Sigmoid colon (tissue), 7 donors: ENCODE results near the gene GALNT10. TPM values are rescaled to one million over a fixed set of nuclear protein-coding genes. Genes with fewer than 3 reads are reported as not detected.

Experiments
- DNase-seq: peaks from one replicate; pipeline ENCODE4 v3.0.0-alpha.2; 2019
- H3K27ac ChIP-seq, 4 donors: fragments of 200-600 bp; sonication (generic); one replicate each; pipeline ENCODE4 v1.5.1; 2016 to 2019; ENCODE audit warnings: mild to moderate bottlenecking in 1 of 4
- H3K27me3 ChIP-seq, 3 donors: fragments of 200-600 bp; sonication (generic); one replicate each; pipeline ENCODE4 v1.5.1; 2019; ENCODE audit warnings: mild to moderate bottlenecking in 1 of 3
- H3K36me3 ChIP-seq, 4 donors: fragments of 200-600 bp; sonication (generic); one replicate each; pipeline ENCODE4 v1.5.1; 2016 to 2019
- H3K4me1 ChIP-seq, 4 donors: fragments of 200-600 bp; sonication (generic); one replicate each; pipeline ENCODE4 v1.5.1; 2017 to 2019
- H3K4me3 ChIP-seq, 4 donors: fragments of 200-600 bp; sonication (generic); one replicate each; pipeline ENCODE4 v1.5.1; 2017 to 2019; ENCODE audit warnings: mild to moderate bottlenecking in 2 of 4, moderate library complexity in 1 of 4
- H3K9me3 ChIP-seq, 4 donors: fragments of 200-600 bp in 3 of 4; sonication (generic) in 3 of 4; one replicate each; pipeline versions ENCODE4 v1.5.1 to v1.6.1; 2013 to 2019
- EP300 ChIP-seq, 4 donors: sonication (generic); formaldehyde crosslinking; IDR thresholded peaks; one replicate each; pipeline ENCODE4 v1.6.1; 2017; ENCODE audit warnings: antibody characterized with exemption in 4 of 4
- POLR2A ChIP-seq, 2 donors: fragments of 450-650 bp; IDR thresholded peaks; one replicate each; pipeline ENCODE4 v1.6.1; 2016; ENCODE audit warnings: antibody characterized with exemption in 2 of 2, mild to moderate bottlenecking in 2 of 2, moderate library complexity in 2 of 2
- POLR2AphosphoS5 ChIP-seq, 4 donors: sonication (generic); formaldehyde crosslinking; IDR thresholded peaks; one replicate each; pipeline ENCODE4 v1.6.1; 2017; ENCODE audit warnings: antibody characterized with exemption in 4 of 4
- whole genome bisulfite sequencing, 2 donors: extraction: QIAGEN DNeasy Blood & Tissue Kit; methylation state at CpG; one replicate each; pipeline ENCODE4 v1.1.7; 2013; 5-methylcytosine and 5-hydroxymethylcytosine counted together
- intact Hi-C: fragments of 100-400 bp; cut with DNase I; formaldehyde crosslinking; loops from one replicate; pipeline ENCODE4 v1.15.1; 2023
- polyA plus RNA-seq, 3 donors: library from polyadenylated mRNA; stranded (reverse); fragments of 200-250 nt; gene quantifications; one replicate each; pipeline ENCODE4 v1.2.3, GENCODE V29; 2013
- total RNA-seq, 4 donors: library from RNA; depleted of rRNA; stranded (reverse); fragments of >200 nt; gene quantifications; one replicate each; pipeline ENCODE4 v1.1.0, GENCODE V29; 2016
- TF ChIP-seq, protein P1 (sequence below), 4 experiments: fragments of 450-650 bp in 3 of 4; fragments of 200-600 bp in 1 of 4; IDR thresholded peaks; one replicate each; pipeline ENCODE4 v1.5.1; 2016 to 2019; ENCODE audit warnings: antibody characterized with exemption in 4 of 4, mild to moderate bottlenecking in 3 of 4, moderate library complexity in 2 of 4
- donor health status: healthy with polysubstance abuse.
- donor health status: Bipolar disorder and iron deficiency.
- donor health status: healthy.

Gene GALNT10
- total RNA-seq (10 to 100 TPM; 24.3 to 41.7 (median 37.2) TPM), polyA plus RNA-seq (10 to 100 TPM in 1 of 3 donors, 1 to 10 TPM in 2; 6.0 to 21.2 (median 7.2) TPM)

- Histone ChIP-seq H3K4me3 (peak within 1 kb of the TSS; percentile 71 to 96 (median 82)), H3K36me3 (peaks cover 0 to 7% (median 0%) of the 10 kb centered on the region in 4 donors), H3K27ac (peak within 1 kb of the TSS; percentile 76 to 89 (median 83)), H3K27me3 (no peaks in the 10 kb centered on the region), H3K4me1 (peaks cover 0 to 53% (median 42%) of the 10 kb centered on the region in 4 donors), H3K9me3 (no peaks in the 10 kb centered on the region)
- intact Hi-C loops, result loop anchor here (1.0 kb wide), 1 partner anchor 214 kb away; no protein-coding TSS in a partner anchor
- TF ChIP-seq, protein P1, sequence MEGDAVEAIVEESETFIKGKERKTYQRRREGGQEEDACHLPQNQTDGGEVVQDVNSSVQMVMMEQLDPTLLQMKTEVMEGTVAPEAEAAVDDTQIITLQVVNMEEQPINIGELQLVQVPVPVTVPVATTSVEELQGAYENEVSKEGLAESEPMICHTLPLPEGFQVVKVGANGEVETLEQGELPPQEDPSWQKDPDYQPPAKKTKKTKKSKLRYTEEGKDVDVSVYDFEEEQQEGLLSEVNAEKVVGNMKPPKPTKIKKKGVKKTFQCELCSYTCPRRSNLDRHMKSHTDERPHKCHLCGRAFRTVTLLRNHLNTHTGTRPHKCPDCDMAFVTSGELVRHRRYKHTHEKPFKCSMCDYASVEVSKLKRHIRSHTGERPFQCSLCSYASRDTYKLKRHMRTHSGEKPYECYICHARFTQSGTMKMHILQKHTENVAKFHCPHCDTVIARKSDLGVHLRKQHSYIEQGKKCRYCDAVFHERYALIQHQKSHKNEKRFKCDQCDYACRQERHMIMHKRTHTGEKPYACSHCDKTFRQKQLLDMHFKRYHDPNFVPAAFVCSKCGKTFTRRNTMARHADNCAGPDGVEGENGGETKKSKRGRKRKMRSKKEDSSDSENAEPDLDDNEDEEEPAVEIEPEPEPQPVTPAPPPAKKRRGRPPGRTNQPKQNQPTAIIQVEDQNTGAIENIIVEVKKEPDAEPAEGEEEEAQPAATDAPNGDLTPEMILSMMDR (IDR thresholded peaks at IDR 0.05), result no peak
- TF ChIP-seq POLR2AphosphoS5 (IDR thresholded peaks at IDR 0.05) (peak in 2 of 4 donors; percentile 60 to 71), EP300 (IDR thresholded peaks at IDR 0.05) (no peak), POLR2A (IDR thresholded peaks at IDR 0.05) (no peak)
- WGBS, 2 donors, result 1 to 2% methylated on average over 84 of the region's 84 CpGs
- DNase-seq, result peak; percentile 77
Observed at GRCh38 chr5:154190595-154191304, at the start of gene GALNT10. GALNT10 (plus strand) TSS chr5:154190733; CDS start chr5:154190867, 134 bp downstream.

GRCh38 chr5:154141745-154142221 lies 48.8 kb upstream of the GALNT10 start:
- H3K27ac ChIP-seq, result no peak overlapping the region
- no peak overlapping the region for H3K4me3 ChIP-seq
- no peaks in the 10 kb centered on the region for H3K9me3 ChIP-seq
- TF ChIP-seq POLR2A (IDR thresholded peaks at IDR 0.05) (no peak), POLR2AphosphoS5 (IDR thresholded peaks at IDR 0.05) (peak in 2 of 4 donors; percentile 29 to 34), EP300 (IDR thresholded peaks at IDR 0.05) (no peak)
- TF ChIP-seq, protein P1 (IDR thresholded peaks at IDR 0.05), result no peak
- 94% methylated on average over 1 of the region's 1 CpG for WGBS, 2 donors
- peaks cover 0 to 27% (median 17%) of the 10 kb centered on the region in 4 donors for H3K4me1 ChIP-seq
- no peak for DNase-seq
- intact Hi-C loops, result no loop called here
- no peaks in the 10 kb centered on the region for H3K36me3 ChIP-seq
- H3K27me3 ChIP-seq, result no peaks in the 10 kb centered on the region

- no peaks in the 10 kb centered on the region for H3K36me3 ChIP-seq
- H3K27ac ChIP-seq, result no peak overlapping the region
- H3K4me3 ChIP-seq, result no peak overlapping the region
- no peaks in the 10 kb centered on the region for H3K27me3 ChIP-seq
- WGBS, 2 donors, result 77 to 88% methylated on average over 6 of the region's 6 CpGs
- peaks cover 0 to 27% (median 17%) of the 10 kb centered on the region in 4 donors for H3K4me1 ChIP-seq
- no peak for DNase-seq
- TF ChIP-seq EP300 (IDR thresholded peaks at IDR 0.05), result no peak
- TF ChIP-seq, protein P1 (IDR thresholded peaks at IDR 0.05), result no peak
- no peak for TF ChIP-seq POLR2AphosphoS5 (IDR thresholded peaks at IDR 0.05)
- TF ChIP-seq POLR2A (IDR thresholded peaks at IDR 0.05), result no peak
- intact Hi-C loops, result no loop called here
- H3K9me3 ChIP-seq, result no peaks in the 10 kb centered on the region
Observed at GRCh38 chr5:154143211-154143641, 47.3 kb upstream of the GALNT10 start.

- TF ChIP-seq, protein P1 (IDR thresholded peaks at IDR 0.05), result no peak
- TF ChIP-seq EP300 (IDR thresholded peaks at IDR 0.05), result no peak
- TF ChIP-seq POLR2AphosphoS5 (IDR thresholded peaks at IDR 0.05), result no peak
- no peak for TF ChIP-seq POLR2A (IDR thresholded peaks at IDR 0.05)
- intact Hi-C loops, result no loop called here
- Histone ChIP-seq H3K4me3 (no peak overlapping the region), H3K4me1 (peaks cover 0 to 11% (median 5%) of the 10 kb centered on the region in 4 donors), H3K9me3 (no peaks in the 10 kb centered on the region), H3K36me3 (no peaks in the 10 kb centered on the region), H3K27me3 (no peaks in the 10 kb centered on the region), H3K27ac (no peak overlapping the region)
- DNase-seq, result no peak
- WGBS, 2 donors, result 83 to 89% methylated on average over 4 of the region's 4 CpGs
Observed at GRCh38 chr5:154145268-154145667, 45.3 kb upstream of the GALNT10 start.
